ENCODE data around the gene KSR1.

- TF ChIP-seq POLR2A (IDR thresholded peaks at IDR 0.05) (no peak), POLR2AphosphoS5 (IDR thresholded peaks at IDR 0.05; ENCODE audit: insufficient read depth in 1 of 2, low read depth in 1 of 2) (no peak), CTCF (IDR thresholded peaks at IDR 0.05) (no peak)
These were observed 7.0 kb downstream of the KSR1 start for GRCh38 chr17:27463235-27463677.

All from vagina (tissue), 2 donors.